T-helper 2 cell treated with Interferon-gamma antibody and Interleukin-4, amounts not matched to agents 5 μg/mL and 100 μg/mL, for 36 hours (primary cell): Measurements from ENCODE around the gene C14orf119.

Experiments used
- DNase-seq: peaks from one replicate; pipeline ENCODE4 v3.0.0; 2021; ENCODE audit warnings: low spot score
- H3K27ac Mint-ChIP-seq: one replicate; pipeline ENCODE4 v1.8.0; 2021; ENCODE audit warnings: mild to moderate bottlenecking, mixed read lengths
- H3K27me3 Mint-ChIP-seq: one replicate; pipeline ENCODE4 v1.8.0; 2021; ENCODE audit warnings: low read depth, mixed read lengths
- H3K36me3 Mint-ChIP-seq: one replicate; pipeline ENCODE4 v1.8.0; 2021; ENCODE audit warnings: low read depth, mixed read lengths
- H3K4me1 Mint-ChIP-seq: one replicate; pipeline ENCODE4 v1.8.0; 2021; ENCODE audit warnings: low read depth, mixed read lengths
- H3K4me3 Mint-ChIP-seq: one replicate; pipeline ENCODE4 v1.8.0; 2022; ENCODE audit warnings: mild to moderate bottlenecking, moderate library complexity, mixed read lengths
- H3K9me3 Mint-ChIP-seq: one replicate; pipeline ENCODE4 v1.8.0; 2021; ENCODE audit warnings: mixed read lengths

Gene C14orf119, protein sequence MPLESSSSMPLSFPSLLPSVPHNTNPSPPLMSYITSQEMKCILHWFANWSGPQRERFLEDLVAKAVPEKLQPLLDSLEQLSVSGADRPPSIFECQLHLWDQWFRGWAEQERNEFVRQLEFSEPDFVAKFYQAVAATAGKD

DNA sequence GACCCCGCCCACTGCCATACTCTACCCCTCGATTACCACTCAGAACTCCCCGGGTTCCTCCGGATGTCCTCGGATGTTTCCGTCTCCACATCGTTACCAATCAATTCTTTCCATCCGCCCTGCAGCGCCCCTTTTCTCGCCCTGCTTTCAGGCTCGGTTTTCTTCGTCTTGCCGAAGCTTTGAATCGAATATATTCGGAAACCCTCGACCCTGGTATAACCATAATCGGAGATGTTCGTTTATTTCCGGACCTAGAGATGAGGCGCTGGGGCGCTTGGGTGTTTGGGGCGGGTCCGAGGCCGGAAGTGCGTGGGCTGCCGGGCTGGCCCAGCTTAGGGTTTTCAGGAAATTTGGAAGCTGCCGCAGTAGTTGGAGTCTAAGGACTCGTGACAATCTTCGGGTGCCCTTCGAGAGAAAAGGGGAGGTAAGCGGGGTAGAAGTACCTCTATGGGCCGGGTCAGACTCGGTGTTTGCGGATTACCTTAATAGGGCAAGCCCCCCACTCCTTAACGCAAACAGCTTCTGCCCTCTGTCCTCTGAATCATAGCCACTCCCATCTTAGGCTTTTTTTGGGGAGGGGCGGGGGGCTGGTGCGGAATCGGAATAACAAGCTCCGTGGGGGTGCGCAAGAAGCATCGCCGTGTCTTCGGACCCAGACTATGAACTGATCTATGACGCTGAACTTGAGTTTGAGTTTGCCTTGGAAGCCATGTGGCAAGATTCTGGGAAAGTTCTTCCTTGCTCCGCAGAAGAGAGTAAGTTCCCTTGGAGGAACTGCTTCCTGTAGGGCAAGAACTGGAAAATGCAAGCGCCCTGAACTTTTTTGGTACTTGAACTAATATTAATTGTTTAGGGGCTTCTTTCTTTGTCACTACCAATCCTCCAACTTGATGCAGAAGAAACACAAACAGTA is at the start of gene C14orf119:
Gene C14orf119 (plus strand): TSS at position 310 of the 913 bp plus-strand sequence. CDS start 2,154 bp downstream, outside the sequence.
- Mint-ChIP-seq H3K27ac (no peak within 1 kb of the TSS), H3K27me3 (no peaks in the 10 kb centered on the region), H3K4me3 (no peak within 1 kb of the TSS), H3K9me3 (no peaks in the 10 kb centered on the region), H3K36me3 (peaks cover 34% of the 10 kb centered on the region), H3K4me1 (peaks cover 28% of the 10 kb centered on the region)
- DNase-seq, result peak; percentile 99

DNA sequence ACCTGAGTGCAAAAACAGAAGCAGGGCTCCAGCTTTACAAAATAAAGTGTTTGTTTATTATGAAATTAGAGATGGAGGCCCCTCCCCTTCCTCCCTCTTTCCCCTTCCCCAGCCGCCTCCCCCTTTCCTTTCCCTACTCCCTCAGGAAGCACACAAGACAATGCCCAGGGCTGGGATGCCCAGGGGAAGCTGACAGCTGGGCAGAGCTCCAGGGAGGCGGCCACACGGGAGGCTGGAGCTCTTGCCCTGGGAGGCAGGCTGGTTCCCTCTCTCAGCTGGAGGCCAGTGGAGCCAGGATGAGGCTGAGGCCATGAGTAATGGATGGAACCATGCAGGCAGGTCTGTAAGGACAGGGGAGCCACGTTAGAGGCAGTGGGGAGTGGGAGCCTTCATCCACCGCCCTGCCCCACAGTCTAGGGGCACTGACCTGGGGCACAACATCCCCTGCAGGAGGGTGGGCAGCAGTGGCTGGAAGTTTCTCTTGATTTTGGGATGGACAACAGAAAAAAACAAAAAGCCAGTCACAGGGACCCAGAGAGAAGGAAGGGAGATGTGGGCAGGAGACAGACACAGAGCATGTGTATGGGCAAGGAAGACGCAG is 48.2 kb upstream of the C14orf119 start:
- Mint-ChIP-seq H3K9me3 (no peaks in the 10 kb centered on the region), H3K27me3 (no peaks in the 10 kb centered on the region), H3K27ac (no peak overlapping the region), H3K4me1 (no peaks in the 10 kb centered on the region), H3K4me3 (no peak overlapping the region), H3K36me3 (no peaks in the 10 kb centered on the region)
- DNase-seq, result no peak

DNA sequence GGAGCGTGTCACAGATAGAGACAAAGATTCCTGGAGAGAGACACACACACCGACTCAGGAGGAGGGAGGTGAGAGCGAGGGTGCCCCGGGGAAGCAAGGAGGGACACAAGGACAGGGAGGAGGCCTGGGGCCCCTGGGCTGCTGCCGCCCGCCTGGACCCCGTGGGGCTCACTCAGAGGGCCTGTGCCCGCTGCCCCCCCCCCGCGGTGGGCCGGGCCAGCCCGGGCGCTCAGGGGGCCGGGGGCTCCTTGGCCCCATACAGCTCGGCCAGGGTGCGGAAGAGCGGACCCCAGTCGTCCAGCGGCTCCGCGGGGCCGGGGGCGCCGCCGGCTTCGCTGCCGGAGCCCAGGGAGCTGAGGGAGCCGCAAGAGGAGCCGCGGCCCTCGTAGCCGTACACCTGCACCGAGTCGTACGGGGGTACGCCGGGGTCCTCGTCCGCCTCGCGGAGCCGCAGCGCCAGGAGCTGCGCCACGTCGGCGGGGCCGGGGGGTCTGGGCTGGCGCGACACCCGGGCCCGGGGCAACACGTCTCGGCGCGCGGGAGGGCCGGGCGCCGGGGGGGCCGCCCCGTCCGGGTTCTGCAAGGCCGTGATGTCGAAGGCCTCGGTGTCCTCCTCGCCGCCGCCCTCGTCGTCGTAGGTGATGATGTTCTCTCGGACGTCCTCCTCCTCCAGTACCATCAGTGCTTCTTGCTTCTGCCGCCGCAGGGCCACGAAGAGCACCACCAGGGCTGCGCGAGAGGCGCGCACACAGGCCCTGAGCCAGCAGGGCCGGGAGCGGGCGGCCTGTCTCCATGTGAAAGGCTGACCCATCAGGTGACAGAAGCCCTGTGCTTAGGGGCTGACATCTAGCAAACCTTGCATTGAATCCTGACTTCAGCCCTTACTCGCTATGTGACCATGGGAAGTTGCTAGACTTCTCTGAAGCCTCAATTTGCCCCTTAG is 47.3 kb upstream of the C14orf119 start:
- no peak overlapping the region for H3K27ac Mint-ChIP-seq
- H3K36me3 Mint-ChIP-seq, result no peaks in the 10 kb centered on the region
- no peaks in the 10 kb centered on the region for H3K27me3 Mint-ChIP-seq
- no peaks in the 10 kb centered on the region for H3K4me1 Mint-ChIP-seq
- no peaks in the 10 kb centered on the region for H3K9me3 Mint-ChIP-seq
- H3K4me3 Mint-ChIP-seq, result no peak overlapping the region
- DNase-seq, result no peak

DNA sequence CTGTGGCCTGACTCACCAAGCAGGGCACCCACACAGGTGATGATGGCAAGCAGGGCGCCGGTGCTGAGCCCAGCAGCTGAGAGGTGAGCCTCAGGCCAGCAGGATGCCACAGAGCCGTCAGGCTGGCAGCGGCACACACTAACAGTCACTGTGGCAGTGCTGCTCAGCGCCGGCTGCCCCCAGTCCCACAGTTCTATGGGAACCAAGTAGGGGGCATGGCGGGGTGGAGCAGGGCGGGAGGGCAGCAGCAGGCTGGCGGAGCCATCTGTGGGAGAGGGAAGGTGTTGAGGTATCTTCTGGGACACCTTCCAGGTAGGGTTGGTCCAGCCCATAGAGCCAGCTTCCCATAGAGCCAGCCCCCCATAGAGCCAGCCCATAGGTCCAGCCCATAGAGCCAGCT is 46.3 kb upstream of the C14orf119 start:
- no peak overlapping the region for H3K27ac Mint-ChIP-seq
- H3K4me3 Mint-ChIP-seq, result no peak overlapping the region
- H3K36me3 Mint-ChIP-seq, result no peaks in the 10 kb centered on the region
- DNase-seq, result no peak
- no peaks in the 10 kb centered on the region for H3K27me3 Mint-ChIP-seq
- H3K4me1 Mint-ChIP-seq, result no peaks in the 10 kb centered on the region
- H3K9me3 Mint-ChIP-seq, result no peaks in the 10 kb centered on the region

DNA sequence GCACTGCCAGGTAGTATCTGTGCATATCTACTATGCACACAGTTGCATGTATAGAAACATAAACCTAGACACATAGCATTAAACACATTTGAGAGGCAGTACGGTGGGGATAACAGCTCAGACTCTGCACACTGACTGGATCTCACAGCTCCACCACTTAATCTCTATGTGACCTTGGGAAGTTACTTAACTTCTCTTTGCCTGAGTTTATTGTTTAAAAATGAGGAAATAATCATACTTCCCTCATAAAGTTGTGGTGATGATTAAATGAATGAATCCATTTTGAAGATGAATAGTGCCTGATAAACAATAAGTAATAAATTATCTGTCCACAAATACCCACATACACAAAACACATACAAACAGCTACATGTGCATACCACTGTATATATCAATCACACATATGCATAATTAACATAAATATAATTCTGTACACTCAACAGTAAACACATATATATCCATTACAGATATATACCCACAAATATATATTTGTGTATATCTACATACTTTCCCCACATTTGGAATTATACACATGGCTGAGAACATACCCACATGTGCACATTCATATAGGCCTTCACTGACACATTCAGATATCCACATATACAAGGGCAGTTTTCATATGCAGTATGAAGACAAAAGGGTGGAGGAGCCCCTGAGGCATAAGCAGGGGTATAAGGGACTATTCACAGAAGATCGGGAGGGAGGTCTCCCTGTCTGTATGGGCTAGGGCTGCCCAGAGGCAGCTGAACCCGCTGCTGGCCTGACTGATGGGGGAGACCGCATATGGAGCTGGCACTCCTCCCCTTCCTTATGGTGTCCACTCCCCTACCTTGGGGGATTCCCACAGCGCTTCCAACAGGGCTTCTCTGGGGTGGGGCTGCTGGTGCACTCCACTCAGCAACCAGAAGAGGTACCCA is 43.9 kb upstream of the C14orf119 start:
- Mint-ChIP-seq H3K9me3 (no peaks in the 10 kb centered on the region), H3K27me3 (peaks cover 3% of the 10 kb centered on the region), H3K4me1 (peaks cover 5% of the 10 kb centered on the region), H3K27ac (no peak overlapping the region), H3K4me3 (no peak overlapping the region), H3K36me3 (no peaks in the 10 kb centered on the region)
- no peak for DNase-seq

DNA sequence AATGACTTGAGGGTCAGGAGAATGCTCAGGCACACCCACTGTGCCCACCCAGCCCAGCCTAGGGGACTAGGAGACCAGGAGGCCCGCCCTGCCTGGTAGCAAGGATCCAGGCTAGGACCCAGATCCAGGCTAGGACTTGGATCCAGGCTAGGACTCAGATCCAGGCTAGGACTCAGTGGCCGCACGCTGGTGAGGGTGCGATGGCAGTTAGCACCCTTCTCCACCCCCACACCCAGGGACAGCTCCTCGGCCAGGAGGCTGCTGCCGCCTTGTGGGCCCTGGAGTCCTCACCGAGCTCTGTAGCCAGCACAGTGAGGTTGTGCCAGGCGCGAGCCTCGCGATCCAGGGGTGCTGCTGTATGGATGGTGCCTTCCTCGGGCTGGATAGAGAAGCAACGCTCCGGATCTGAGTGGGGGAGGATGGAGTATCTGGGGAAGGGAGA is 43.1 kb upstream of the C14orf119 start:
- no peaks in the 10 kb centered on the region for H3K9me3 Mint-ChIP-seq
- peaks cover 8% of the 10 kb centered on the region for H3K27me3 Mint-ChIP-seq
- no peak for DNase-seq
- peaks cover 11% of the 10 kb centered on the region for H3K4me1 Mint-ChIP-seq
- no peak overlapping the region for H3K4me3 Mint-ChIP-seq
- no peaks in the 10 kb centered on the region for H3K36me3 Mint-ChIP-seq
- no peak overlapping the region for H3K27ac Mint-ChIP-seq

DNA sequence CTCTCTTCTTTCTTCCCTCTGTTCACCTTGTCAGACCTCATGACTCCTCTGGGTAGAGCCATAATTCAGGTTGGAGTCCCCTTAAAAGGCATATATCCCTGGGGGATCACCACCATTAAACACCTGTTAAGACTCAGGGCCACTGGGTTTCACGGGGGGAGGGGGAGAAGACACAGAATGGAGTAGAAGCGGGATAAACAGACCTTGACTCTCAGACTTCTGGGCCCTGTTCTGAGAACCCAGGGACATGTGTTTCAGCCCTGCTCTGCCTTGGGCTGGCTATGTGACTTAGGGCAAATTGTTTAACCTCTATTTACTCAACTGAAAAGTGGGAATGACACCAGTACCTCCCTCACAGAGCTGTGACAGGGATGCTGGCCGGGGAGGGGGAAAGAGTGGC is 42.6 kb upstream of the C14orf119 start:
- H3K4me3 Mint-ChIP-seq, result no peak overlapping the region
- H3K9me3 Mint-ChIP-seq, result no peaks in the 10 kb centered on the region
- no peak for DNase-seq
- H3K27ac Mint-ChIP-seq, result no peak overlapping the region
- H3K36me3 Mint-ChIP-seq, result no peaks in the 10 kb centered on the region
- peaks cover 11% of the 10 kb centered on the region for H3K4me1 Mint-ChIP-seq
- peaks cover 8% of the 10 kb centered on the region for H3K27me3 Mint-ChIP-seq

DNA sequence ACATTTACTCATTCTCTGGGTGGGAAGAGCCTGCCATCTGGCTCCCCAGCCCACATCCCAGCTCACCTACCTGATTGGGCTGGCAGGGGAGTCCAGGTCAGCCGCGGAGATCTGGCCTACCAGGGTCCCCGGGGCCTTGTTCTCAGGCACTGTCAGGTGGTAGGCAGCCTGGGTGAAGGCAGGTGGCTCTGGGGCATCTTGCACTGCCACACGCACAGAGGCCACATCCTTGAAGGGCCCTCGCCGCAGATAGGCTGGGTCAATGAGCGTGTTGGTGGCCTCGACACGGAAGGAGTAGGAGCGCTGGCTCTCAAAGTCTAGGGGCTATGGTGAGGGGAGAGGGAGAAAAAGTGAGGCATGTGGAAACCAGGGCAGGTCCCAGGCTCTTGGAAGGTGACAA is 41.9 kb upstream of the C14orf119 start:
- Mint-ChIP-seq H3K27me3 (peaks cover 8% of the 10 kb centered on the region), H3K4me3 (no peak overlapping the region), H3K36me3 (peaks cover 3% of the 10 kb centered on the region), H3K4me1 (peaks cover 14% of the 10 kb centered on the region), H3K9me3 (no peaks in the 10 kb centered on the region), H3K27ac (no peak overlapping the region)
- no peak for DNase-seq

DNA sequence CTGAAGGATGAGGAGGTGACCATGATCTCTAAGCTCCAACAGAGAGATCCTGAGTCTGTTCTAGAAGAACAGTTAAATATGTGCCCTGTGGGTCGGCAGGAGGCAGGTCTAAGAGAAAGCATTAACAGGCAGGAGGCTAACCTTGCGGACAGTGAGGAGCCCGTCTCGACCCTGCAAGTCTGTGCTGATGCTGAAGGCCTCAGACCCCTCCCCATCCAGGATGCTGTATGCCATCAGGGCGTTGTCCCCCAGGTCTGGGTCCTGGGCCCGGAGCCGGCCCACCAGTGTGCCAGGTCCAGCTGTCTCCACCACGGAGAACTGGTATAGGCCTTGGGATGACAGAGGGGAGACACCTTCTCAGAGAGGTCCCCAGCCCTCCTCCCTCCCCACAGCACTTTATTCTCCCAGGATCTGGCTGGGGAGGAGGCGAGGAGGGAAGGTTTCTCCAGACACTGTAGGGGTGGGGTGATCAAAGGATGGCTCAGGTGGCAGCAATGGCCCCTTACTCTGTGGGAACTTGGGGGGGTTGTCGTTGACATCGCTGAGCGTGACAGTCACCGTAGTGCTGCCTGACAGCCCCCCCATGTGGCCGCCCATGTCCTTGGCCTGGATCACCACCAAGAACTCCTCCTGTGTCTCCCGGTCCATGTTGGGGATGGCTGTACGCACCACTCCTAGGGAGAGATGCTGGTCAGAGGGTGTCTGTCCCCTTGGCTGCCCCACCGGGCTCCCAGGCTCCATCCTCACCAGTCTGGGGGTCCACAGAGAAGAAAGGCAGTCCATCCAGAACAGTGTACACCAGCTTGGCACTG is 41.1 kb upstream of the C14orf119 start:
- Mint-ChIP-seq H3K4me3 (no peak overlapping the region), H3K4me1 (peaks cover 14% of the 10 kb centered on the region), H3K27me3 (peaks cover 8% of the 10 kb centered on the region), H3K9me3 (no peaks in the 10 kb centered on the region), H3K36me3 (peaks cover 7% of the 10 kb centered on the region), H3K27ac (no peak overlapping the region)
- no peak for DNase-seq

DNA sequence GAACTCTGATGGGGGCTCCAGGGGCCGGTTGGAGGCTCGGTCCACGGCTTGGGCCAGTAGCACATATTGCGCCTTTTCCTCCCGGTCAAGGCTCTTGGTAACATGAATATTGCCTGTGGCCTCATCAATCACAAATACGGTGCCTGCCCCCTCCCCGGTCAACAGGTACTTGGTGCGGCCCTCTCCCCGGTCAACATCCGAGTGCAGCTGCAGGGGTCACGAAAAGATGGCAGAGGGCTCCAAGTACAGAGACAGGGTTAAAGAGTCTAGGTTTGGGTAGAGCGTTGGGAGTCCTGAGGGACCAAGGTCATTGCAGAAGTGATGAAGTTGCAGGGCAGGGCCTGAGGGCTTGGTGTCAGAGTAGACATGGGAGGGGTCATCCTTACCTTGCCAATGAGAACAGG is 40.2 kb upstream of the C14orf119 start:
- peaks cover 8% of the 10 kb centered on the region for H3K27me3 Mint-ChIP-seq
- H3K4me1 Mint-ChIP-seq, result peaks cover 14% of the 10 kb centered on the region
- H3K36me3 Mint-ChIP-seq, result peaks cover 11% of the 10 kb centered on the region
- H3K4me3 Mint-ChIP-seq, result no peak overlapping the region
- no peak for DNase-seq
- no peaks in the 10 kb centered on the region for H3K9me3 Mint-ChIP-seq
- H3K27ac Mint-ChIP-seq, result no peak overlapping the region

DNA sequence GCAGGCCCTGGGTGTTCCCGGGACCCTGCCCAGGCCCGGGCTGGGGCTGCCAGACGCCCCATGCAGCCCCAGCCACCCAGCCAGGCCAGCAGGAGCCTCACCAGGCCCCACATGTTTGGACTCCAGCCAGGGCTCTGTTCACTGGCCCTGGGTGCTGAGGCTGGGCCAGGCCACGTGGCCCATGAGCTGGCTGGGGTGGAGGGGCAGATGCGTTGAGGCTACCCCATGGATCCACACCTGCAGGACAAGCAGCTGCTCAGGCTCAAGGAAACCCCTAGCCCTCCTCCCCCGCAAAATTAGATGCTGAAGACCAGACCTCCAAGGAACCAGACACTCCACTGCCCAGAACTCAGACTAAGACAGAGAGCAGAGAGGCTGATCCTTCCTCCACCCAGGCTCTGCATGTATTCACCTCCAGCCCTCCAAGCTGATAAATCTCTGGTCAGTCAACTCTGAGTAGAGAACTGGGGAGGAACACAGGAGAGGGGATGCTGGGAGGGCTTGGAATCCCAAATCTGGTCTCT is 39.6 kb upstream of the C14orf119 start:
- DNase-seq, result no peak
- H3K27me3 Mint-ChIP-seq, result peaks cover 8% of the 10 kb centered on the region
- no peaks in the 10 kb centered on the region for H3K9me3 Mint-ChIP-seq
- no peak overlapping the region for H3K27ac Mint-ChIP-seq
- peaks cover 13% of the 10 kb centered on the region for H3K36me3 Mint-ChIP-seq
- H3K4me3 Mint-ChIP-seq, result peak overlapping the region; percentile 81
- peaks cover 14% of the 10 kb centered on the region for H3K4me1 Mint-ChIP-seq
